Measurements from ENCODE around the gene NDST1.

NDST1 gene

GRCh38 chr5:150577378-150578139 is 69.6 kb downstream of the NDST1 start:
- TF ChIP-seq, protein P1, sequence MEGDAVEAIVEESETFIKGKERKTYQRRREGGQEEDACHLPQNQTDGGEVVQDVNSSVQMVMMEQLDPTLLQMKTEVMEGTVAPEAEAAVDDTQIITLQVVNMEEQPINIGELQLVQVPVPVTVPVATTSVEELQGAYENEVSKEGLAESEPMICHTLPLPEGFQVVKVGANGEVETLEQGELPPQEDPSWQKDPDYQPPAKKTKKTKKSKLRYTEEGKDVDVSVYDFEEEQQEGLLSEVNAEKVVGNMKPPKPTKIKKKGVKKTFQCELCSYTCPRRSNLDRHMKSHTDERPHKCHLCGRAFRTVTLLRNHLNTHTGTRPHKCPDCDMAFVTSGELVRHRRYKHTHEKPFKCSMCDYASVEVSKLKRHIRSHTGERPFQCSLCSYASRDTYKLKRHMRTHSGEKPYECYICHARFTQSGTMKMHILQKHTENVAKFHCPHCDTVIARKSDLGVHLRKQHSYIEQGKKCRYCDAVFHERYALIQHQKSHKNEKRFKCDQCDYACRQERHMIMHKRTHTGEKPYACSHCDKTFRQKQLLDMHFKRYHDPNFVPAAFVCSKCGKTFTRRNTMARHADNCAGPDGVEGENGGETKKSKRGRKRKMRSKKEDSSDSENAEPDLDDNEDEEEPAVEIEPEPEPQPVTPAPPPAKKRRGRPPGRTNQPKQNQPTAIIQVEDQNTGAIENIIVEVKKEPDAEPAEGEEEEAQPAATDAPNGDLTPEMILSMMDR (IDR thresholded peaks at IDR 0.05; ENCODE audit: extremely low read depth, insufficient read depth, missing control alignments) = no peak
- in situ Hi-C loops (cut with MboI; ENCODE audit: low pct_unique_long_range_greater_than_20kb, low sequenced_read_pairs, unreplicated experiment) = no loop called here
- DNase-seq (ENCODE audit: low spot score) = no peak

- in situ Hi-C loops (cut with MboI; ENCODE audit: low pct_unique_long_range_greater_than_20kb, low sequenced_read_pairs, unreplicated experiment) = no loop called here
- DNase-seq (ENCODE audit: low spot score) = no peak
- TF ChIP-seq, protein P1 (IDR thresholded peaks at IDR 0.05; ENCODE audit: extremely low read depth, insufficient read depth, missing control alignments) = no peak
These were observed 71.0 kb downstream of the NDST1 start for GRCh38 chr5:150578781-150579461.

DNA sequence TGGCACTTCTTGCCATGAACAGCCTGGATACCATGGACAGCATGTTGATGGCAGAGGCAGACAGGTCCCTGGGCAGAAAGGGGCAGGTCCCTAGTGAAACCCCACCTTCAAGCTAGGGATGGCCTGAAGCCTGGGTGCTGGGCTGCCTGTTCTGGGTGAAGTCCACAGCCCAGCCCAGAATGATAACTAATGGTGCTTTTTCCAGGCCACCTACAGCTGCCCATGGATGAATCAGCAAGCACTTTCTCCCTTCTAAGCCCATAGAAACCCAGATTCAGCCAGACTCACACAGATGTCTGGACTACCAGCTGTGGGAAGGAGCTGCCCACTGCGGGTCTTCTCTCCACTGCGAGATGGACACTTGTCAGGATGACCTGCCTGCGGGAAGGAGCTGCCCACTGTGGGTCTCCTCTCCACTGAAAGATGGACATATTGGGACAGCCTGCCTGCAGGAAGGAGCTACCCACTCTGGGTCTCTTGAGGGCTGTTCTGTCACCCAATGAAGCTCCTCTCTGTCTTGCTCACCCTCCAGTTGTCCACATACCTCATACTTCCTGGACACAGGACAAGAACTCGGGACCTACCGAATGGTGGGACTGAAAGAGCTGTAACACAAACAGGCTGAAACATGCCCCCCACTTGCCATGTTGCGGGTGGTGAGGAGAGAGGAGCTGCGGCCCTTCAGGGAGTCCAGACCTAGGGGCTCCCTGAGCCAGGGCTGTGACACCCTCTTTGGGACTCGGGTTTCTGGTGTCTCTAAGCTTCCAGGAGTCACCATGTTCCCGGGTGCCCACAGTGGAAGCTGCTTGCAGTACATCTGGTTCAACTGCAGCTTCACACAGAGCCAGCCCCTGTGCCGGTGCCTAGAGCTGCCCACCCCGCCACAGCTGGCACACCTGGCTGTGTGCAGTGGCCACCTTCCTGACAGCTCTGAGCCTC is 71.8 kb downstream of the NDST1 start:
- in situ Hi-C loops (cut with MboI; ENCODE audit: low pct_unique_long_range_greater_than_20kb, low sequenced_read_pairs, unreplicated experiment) = no loop called here
- DNase-seq (ENCODE audit: low spot score) = no peak
- TF ChIP-seq, protein P1 (IDR thresholded peaks at IDR 0.05; ENCODE audit: extremely low read depth, insufficient read depth, missing control alignments) = no peak

DNA sequence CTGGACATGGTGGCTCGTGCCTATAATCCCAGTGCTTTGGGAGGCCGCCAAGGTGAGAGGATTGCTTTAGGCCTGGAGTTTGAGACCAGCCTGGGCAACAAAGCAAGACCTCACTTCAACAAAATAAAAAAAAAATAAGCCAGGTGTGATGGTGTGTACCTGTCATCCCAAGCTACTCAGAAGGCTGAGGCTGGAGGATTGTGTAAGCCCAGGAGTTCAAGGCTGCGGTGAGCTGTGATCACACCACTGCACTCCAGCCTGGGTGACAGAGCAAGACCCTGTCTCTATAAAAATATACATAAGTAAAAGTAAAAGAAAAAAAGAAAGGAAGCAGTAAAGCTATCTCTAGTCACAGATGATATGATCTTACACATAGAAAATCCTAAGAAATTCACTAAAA is 73.0 kb downstream of the NDST1 start:
- TF ChIP-seq, protein P1 (IDR thresholded peaks at IDR 0.05; ENCODE audit: extremely low read depth, insufficient read depth, missing control alignments) = no peak
- in situ Hi-C loops (cut with MboI; ENCODE audit: low pct_unique_long_range_greater_than_20kb, low sequenced_read_pairs, unreplicated experiment) = no loop called here
- no peak for DNase-seq (ENCODE audit: low spot score)

DNA sequence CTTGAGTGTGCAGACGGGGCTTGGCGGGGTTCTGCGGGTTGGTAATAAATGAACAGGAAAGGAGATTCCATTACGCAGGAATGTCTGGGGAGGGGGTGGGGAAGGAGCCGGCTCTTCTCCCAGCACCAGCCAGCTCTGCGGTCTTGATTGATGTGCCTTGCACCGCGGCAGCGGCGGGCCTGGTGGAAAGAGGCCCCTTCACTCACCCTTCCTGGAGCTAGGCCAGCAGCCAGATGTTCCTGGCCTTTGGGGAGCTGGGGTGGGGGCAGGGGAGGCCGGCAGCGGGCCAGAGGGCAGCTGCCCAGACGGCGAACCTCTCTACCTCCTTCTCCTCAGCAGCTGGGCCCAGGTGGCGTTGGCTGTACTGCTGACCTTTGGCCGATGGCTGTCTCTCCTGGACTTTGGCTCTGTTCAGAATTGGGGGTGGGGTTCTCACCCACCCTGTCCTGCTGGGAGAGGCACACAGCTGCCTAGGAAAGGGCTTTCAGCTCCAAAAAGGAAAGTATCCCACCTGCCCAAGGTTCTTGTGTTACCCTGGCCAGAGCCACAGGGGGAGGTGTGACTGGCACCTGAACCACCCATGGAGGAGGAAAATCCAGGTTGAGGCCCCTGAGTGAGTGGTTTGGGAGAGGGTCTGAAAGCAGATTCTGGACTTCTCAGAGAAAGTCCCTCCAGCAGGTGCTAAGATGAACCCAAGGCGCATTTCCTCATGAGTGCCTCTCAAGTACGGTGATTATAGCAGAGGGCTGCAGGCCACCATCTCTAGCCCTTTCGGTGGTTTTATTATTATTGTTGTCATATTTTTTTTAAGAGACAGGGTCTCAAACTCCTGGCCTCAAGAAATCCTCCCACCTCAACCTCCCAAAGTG is 74.5 kb downstream of the NDST1 start:
- TF ChIP-seq, protein P1 (IDR thresholded peaks at IDR 0.05; ENCODE audit: extremely low read depth, insufficient read depth, missing control alignments) = no peak
- no peak for DNase-seq (ENCODE audit: low spot score)
- in situ Hi-C loops (cut with MboI; ENCODE audit: low pct_unique_long_range_greater_than_20kb, low sequenced_read_pairs, unreplicated experiment) = no loop called here

Measured in GM13977 (cell line).